HepG2 (cell line): ENCODE results near the gene DLG2. TPM values are rescaled to one million over a fixed set of nuclear protein-coding genes. Genes with fewer than 3 reads are reported as not detected.

Source experiments
- ELF4 ChIP-seq: sonication (generic); formaldehyde crosslinking; IDR thresholded peaks from 2 replicates; pipeline ENCODE4 v1.5.0; 2020; ENCODE audit warnings: missing genetic modification reagents, mild to moderate bottlenecking, moderate library complexity, borderline replicate concordance
- HNF4A ChIP-seq: sonication (generic); formaldehyde crosslinking; IDR thresholded peaks from 2 replicates; pipeline ENCODE4 v1.4.0; 2020; ENCODE audit warnings: missing genetic modification reagents
- ISL2 ChIP-seq: sonication (generic); formaldehyde crosslinking; IDR thresholded peaks from 2 replicates; pipeline ENCODE4 v1.5.0; 2020; ENCODE audit warnings: missing genetic modification reagents
- PPARG ChIP-seq: conservative IDR thresholded peaks from 2 replicates; pipeline ENCODE4 v1.6.1; 2016; ENCODE audit warnings: missing biosample characterization, missing genetic modification reagents
- PRDM10 ChIP-seq: sonication (generic); formaldehyde crosslinking; IDR thresholded peaks from 2 replicates; pipeline ENCODE4 v1.4.0; 2020; ENCODE audit warnings: low read depth, missing genetic modification reagents
- PRMT3 ChIP-seq: sonication (generic); formaldehyde crosslinking; IDR thresholded peaks from 2 replicates; pipeline ENCODE4 v1.8.1; 2022; ENCODE audit warnings: low read depth, mild to moderate bottlenecking, moderate library complexity, missing genetic modification reagents, borderline replicate concordance
- RBAK ChIP-seq: sonication (generic); formaldehyde crosslinking; IDR thresholded peaks from 2 replicates; pipeline ENCODE4 v1.5.1; 2020; ENCODE audit warnings: mild to moderate bottlenecking, missing genetic modification reagents
- REPIN1 ChIP-seq: sonication (generic); formaldehyde crosslinking; IDR thresholded peaks from 2 replicates; pipeline ENCODE4 v1.8.0; 2022; ENCODE audit warnings: missing genetic modification reagents, low read depth, mild to moderate bottlenecking, borderline replicate concordance
- ZBTB3 ChIP-seq: sonication (generic); formaldehyde crosslinking; IDR thresholded peaks from 2 replicates; pipeline ENCODE4 v1.4.0; 2020; ENCODE audit warnings: low read depth, mild to moderate bottlenecking, moderate library complexity, missing genetic modification reagents, borderline replicate concordance
- ZBTB7B ChIP-seq: sonication (generic); formaldehyde crosslinking; IDR thresholded peaks from 2 replicates; pipeline ENCODE4 v1.4.0; 2020; ENCODE audit warnings: missing genetic modification reagents
- ZNF230 ChIP-seq: sonication (generic); formaldehyde crosslinking; IDR thresholded peaks from 2 replicates; pipeline ENCODE4 v1.4.0; 2020; ENCODE audit warnings: mild to moderate bottlenecking, missing genetic modification reagents
- ZNF614 ChIP-seq: IDR thresholded peaks from 2 replicates; pipeline ENCODE4 v1.6.1; 2018; ENCODE audit warnings: missing biosample characterization, missing genetic modification reagents, inconsistent platforms, borderline replicate concordance
- polyA plus RNA-seq, 8 experiments: library from polyadenylated mRNA; depleted of rRNA in 3 of 8; stranded (reverse) in 7 of 8; unstranded in 1 of 8; fragments of >200 nt; fragmentation: Illumina TruSeq in 4 of 8; extraction: Trizol in 4 of 8; gene quantifications; 2 replicates each; pipeline versions ENCODE4 v1.2.1 to v1.2.3, GENCODE V29; 2011 to 2016; ENCODE audit warnings: low read depth in 4 of 8, missing spikeins in 1 of 8, mixed read lengths in 1 of 8; ENCODE audit not compliant: insufficient read depth in 1 of 8
- total RNA-seq, 5 experiments: library from RNA; depleted of rRNA; stranded (reverse); fragments of >200 nt; fragmentation: Illumina TruSeq; extraction: Trizol; gene quantifications; 2 replicates each; pipeline ENCODE4 v1.2.3, GENCODE V29; 2016; ENCODE audit warnings: low read depth in 1 of 5
- TF ChIP-seq, protein P1 (sequence below): sonication (generic); formaldehyde crosslinking; IDR thresholded peaks from 2 replicates; pipeline ENCODE4 v1.9.0; 2021; ENCODE audit warnings: mild to moderate bottlenecking, missing genetic modification reagents
- TF ChIP-seq, protein P2 (sequence below): fragments of 450-650 bp; IDR thresholded peaks from 2 replicates; pipeline ENCODE4 v1.6.1; 2016
- TF ChIP-seq, protein P3 (sequence below): sonication (generic); formaldehyde crosslinking; IDR thresholded peaks from 2 replicates; pipeline ENCODE4 v1.4.0; 2020; ENCODE audit warnings: missing genetic modification reagents

Gene DLG2
- total and polyA plus RNA-seq, 2 of the 13 experiments (the other 11 are each of a cell fraction or from before 2014, with no cell fraction given): 0.46 to 1.0 TPM

- TF ChIP-seq, protein P1, sequence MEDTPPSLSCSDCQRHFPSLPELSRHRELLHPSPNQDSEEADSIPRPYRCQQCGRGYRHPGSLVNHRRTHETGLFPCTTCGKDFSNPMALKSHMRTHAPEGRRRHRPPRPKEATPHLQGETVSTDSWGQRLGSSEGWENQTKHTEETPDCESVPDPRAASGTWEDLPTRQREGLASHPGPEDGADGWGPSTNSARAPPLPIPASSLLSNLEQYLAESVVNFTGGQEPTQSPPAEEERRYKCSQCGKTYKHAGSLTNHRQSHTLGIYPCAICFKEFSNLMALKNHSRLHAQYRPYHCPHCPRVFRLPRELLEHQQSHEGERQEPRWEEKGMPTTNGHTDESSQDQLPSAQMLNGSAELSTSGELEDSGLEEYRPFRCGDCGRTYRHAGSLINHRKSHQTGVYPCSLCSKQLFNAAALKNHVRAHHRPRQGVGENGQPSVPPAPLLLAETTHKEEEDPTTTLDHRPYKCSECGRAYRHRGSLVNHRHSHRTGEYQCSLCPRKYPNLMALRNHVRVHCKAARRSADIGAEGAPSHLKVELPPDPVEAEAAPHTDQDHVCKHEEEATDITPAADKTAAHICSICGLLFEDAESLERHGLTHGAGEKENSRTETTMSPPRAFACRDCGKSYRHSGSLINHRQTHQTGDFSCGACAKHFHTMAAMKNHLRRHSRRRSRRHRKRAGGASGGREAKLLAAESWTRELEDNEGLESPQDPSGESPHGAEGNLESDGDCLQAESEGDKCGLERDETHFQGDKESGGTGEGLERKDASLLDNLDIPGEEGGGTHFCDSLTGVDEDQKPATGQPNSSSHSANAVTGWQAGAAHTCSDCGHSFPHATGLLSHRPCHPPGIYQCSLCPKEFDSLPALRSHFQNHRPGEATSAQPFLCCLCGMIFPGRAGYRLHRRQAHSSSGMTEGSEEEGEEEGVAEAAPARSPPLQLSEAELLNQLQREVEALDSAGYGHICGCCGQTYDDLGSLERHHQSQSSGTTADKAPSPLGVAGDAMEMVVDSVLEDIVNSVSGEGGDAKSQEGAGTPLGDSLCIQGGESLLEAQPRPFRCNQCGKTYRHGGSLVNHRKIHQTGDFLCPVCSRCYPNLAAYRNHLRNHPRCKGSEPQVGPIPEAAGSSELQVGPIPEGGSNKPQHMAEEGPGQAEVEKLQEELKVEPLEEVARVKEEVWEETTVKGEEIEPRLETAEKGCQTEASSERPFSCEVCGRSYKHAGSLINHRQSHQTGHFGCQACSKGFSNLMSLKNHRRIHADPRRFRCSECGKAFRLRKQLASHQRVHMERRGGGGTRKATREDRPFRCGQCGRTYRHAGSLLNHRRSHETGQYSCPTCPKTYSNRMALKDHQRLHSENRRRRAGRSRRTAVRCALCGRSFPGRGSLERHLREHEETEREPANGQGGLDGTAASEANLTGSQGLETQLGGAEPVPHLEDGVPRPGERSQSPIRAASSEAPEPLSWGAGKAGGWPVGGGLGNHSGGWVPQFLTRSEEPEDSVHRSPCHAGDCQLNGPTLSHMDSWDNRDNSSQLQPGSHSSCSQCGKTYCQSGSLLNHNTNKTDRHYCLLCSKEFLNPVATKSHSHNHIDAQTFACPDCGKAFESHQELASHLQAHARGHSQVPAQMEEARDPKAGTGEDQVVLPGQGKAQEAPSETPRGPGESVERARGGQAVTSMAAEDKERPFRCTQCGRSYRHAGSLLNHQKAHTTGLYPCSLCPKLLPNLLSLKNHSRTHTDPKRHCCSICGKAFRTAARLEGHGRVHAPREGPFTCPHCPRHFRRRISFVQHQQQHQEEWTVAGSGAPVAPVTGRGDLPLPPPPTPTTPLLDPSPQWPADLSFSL (CRISPR knock-in tag): no peak
- TF ChIP-seq PPARG (CRISPR knock-in tag) (no peak), PRMT3 (CRISPR knock-in tag) (no peak), PRDM10 (CRISPR knock-in tag) (no peak), RBAK (CRISPR knock-in tag) (no peak), HNF4A (no peak), ZNF230 (CRISPR knock-in tag) (no peak), ZBTB3 (CRISPR knock-in tag) (no peak), ZBTB7B (CRISPR knock-in tag) (no peak), REPIN1 (CRISPR knock-in tag) (no peak), ISL2 (CRISPR knock-in tag) (no peak), ELF4 (CRISPR knock-in tag) (no peak), ZNF614 (CRISPR knock-in tag) (no peak)
- TF ChIP-seq, protein P2, sequence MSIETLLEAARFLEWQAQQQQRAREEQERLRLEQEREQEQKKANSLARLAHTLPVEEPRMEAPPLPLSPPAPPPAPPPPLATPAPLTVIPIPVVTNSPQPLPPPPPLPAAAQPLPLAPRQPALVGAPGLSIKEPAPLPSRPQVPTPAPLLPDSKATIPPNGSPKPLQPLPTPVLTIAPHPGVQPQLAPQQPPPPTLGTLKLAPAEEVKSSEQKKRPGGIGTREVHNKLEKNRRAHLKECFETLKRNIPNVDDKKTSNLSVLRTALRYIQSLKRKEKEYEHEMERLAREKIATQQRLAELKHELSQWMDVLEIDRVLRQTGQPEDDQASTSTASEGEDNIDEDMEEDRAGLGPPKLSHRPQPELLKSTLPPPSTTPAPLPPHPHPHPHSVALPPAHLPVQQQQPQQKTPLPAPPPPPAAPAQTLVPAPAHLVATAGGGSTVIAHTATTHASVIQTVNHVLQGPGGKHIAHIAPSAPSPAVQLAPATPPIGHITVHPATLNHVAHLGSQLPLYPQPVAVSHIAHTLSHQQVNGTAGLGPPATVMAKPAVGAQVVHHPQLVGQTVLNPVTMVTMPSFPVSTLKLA: peak; percentile 30; the same call in 1 of the 2 replicates
- TF ChIP-seq, protein P3, sequence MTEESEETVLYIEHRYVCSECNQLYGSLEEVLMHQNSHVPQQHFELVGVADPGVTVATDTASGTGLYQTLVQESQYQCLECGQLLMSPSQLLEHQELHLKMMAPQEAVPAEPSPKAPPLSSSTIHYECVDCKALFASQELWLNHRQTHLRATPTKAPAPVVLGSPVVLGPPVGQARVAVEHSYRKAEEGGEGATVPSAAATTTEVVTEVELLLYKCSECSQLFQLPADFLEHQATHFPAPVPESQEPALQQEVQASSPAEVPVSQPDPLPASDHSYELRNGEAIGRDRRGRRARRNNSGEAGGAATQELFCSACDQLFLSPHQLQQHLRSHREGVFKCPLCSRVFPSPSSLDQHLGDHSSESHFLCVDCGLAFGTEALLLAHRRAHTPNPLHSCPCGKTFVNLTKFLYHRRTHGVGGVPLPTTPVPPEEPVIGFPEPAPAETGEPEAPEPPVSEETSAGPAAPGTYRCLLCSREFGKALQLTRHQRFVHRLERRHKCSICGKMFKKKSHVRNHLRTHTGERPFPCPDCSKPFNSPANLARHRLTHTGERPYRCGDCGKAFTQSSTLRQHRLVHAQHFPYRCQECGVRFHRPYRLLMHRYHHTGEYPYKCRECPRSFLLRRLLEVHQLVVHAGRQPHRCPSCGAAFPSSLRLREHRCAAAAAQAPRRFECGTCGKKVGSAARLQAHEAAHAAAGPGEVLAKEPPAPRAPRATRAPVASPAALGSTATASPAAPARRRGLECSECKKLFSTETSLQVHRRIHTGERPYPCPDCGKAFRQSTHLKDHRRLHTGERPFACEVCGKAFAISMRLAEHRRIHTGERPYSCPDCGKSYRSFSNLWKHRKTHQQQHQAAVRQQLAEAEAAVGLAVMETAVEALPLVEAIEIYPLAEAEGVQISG (CRISPR knock-in tag): no peak
Observed at GRCh38 chr11:85628771-85629341, 1.7 kb upstream of the DLG2 start (continued).
